Hepatocyte (in vitro differentiated cells): ENCODE measurements around the gene KRTAP12-4. TPM values are rescaled to one million over a fixed set of nuclear protein-coding genes. Genes with fewer than 3 reads are reported as not detected.

Experiments used
- DNase-seq: peaks from one replicate; pipeline ENCODE4 v3.0.0-alpha.2; 2016; ENCODE audit warnings: low spot score
- H2AFZ ChIP-seq: fragments of 200-600 bp; sonication (generic); 2 replicates; pipeline ENCODE4 v1.6.0; 2016; ENCODE audit warnings: antibody characterized with exemption, mild to moderate bottlenecking
- H3K27ac ChIP-seq: fragments of 200-600 bp; sonication (generic); 2 replicates; pipeline ENCODE4 v1.5.1; 2016; ENCODE audit warnings: mild to moderate bottlenecking
- H3K27me3 ChIP-seq: fragments of 200-600 bp; sonication (generic); 2 replicates; pipeline ENCODE4 v1.6.1; 2016
- H3K36me3 ChIP-seq: fragments of 200-600 bp; sonication (generic); replicated peaks from 2 replicates; pipeline ENCODE4 v1.5.1; 2016; ENCODE audit warnings: low read depth; ENCODE audit not compliant: insufficient read depth
- H3K4me1 ChIP-seq: fragments of 200-600 bp; sonication (generic); 2 replicates; pipeline ENCODE4 v1.5.1; 2016; ENCODE audit warnings: mild to moderate bottlenecking, moderate library complexity; ENCODE audit not compliant: insufficient read depth
- H3K4me2 ChIP-seq: fragments of 200-600 bp; sonication (generic); 2 replicates; pipeline ENCODE4 v1.6.0; 2016
- H3K4me3 ChIP-seq: fragments of 200-600 bp; sonication (generic); 2 replicates; pipeline ENCODE4 v1.5.1; 2016; ENCODE audit warnings: mild to moderate bottlenecking
- H3K79me2 ChIP-seq: fragments of 200-600 bp; sonication (generic); 2 replicates; pipeline ENCODE4 v1.6.0; 2017; ENCODE audit warnings: mild to moderate bottlenecking
- H3K9me2 ChIP-seq: fragments of 200-600 bp; sonication (generic); replicated peaks from 2 replicates; pipeline ENCODE4 v1.6.0; 2017; ENCODE audit warnings: mild to moderate bottlenecking; ENCODE audit not compliant: insufficient read depth
- H3K9me3 ChIP-seq: fragments of 200-600 bp; sonication (generic); 2 replicates; pipeline ENCODE4 v1.5.1; 2016; ENCODE audit warnings: low read depth, mild to moderate bottlenecking
- H4K20me1 ChIP-seq: fragments of 200-600 bp; sonication (generic); 2 replicates; pipeline ENCODE4 v1.6.0; 2016; ENCODE audit warnings: mild to moderate bottlenecking; ENCODE audit not compliant: insufficient read depth, poor library complexity, severe bottlenecking
- EZH2 ChIP-seq: fragments of 200-600 bp; sonication (generic); IDR thresholded peaks from 2 replicates; pipeline ENCODE4 v1.6.1; 2016; ENCODE audit warnings: antibody characterized with exemption, mild to moderate bottlenecking, borderline replicate concordance
- EZH2phosphoT487 ChIP-seq: fragments of 200-600 bp; sonication (generic); IDR thresholded peaks from one replicate; pipeline ENCODE4 v1.6.1; 2018; ENCODE audit warnings: antibody characterized with exemption, mild to moderate bottlenecking, low read depth, moderate library complexity; ENCODE audit not compliant: unreplicated experiment, severe bottlenecking
- WGBS: methylation state at CpG from one replicate; pipeline ENCODE4 v1.1.6; 2016; ENCODE audit warnings: low lambda C conversion rate; ENCODE audit errors: missing lambda C conversion rate; 5-methylcytosine and 5-hydroxymethylcytosine counted together
- polyA plus RNA-seq: library from polyadenylated mRNA; unstranded; fragments of >200 nt; fragmentation: Nextera tagmentation; extraction: Ambion mirVana; gene quantifications from 2 replicates; pipeline ENCODE4 v1.2.1, GENCODE V29; 2016
- total RNA-seq: library from RNA; depleted of rRNA; stranded (reverse); fragments of >200 nt; gene quantifications from 2 replicates; pipeline ENCODE4 v1.2.3, GENCODE V29; 2014
- TF ChIP-seq, protein P1 (sequence below): fragments of 200-600 bp; sonication (generic); IDR thresholded peaks from 2 replicates; pipeline ENCODE4 v1.5.1; 2016; ENCODE audit warnings: antibody characterized with exemption, mild to moderate bottlenecking; ENCODE audit not compliant: poor library complexity

KRTAP12-4 gene
- total and polyA plus RNA-seq, 2 experiments from 2014 or later = not detected

DNA sequence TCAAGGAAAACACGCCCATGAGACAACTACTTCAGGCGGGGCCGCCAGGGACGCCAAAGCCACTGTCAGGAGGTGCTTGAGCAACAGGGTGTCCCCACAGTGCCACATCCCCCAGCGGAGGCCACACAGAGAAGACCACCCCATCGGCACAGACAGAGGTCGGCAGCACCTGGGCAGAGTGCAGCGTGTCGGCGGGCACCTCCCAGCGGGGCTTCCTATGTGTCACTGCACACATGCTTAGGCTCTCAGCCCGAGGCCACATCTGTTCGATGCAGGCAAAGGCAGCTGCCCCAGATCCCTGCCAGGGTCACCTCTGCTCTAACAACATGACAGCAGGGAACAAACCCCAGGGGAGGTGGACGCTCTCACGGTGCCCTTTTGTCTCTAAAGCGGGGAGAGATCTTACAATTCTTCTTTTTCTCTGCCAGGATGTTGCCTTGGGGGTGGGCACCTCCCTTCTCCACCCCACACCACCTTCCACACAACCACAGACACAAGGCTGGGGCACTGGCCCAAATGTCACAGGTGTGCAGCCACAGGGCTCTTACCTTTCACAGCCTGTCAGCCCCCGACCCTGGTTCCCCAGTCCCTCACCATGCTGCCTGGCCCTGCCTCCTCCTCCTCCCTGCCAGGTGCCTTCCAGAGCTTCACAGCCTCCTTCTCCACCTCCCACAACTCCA lies 38.4 kb downstream of the KRTAP12-4 start:
- DNase-seq = no peak
- Histone ChIP-seq H3K4me1 (no peaks in the 10 kb centered on the region), H3K36me3 (no peaks in the 10 kb centered on the region), H3K27me3 (no peaks in the 10 kb centered on the region), H3K4me3 (no peak overlapping the region), H3K79me2 (no peaks in the 10 kb centered on the region), H4K20me1 (no peaks in the 10 kb centered on the region), H3K9me2 (no peaks in the 10 kb centered on the region), H2AFZ (no peak overlapping the region), H3K9me3 (no peaks in the 10 kb centered on the region), H3K27ac (no peak overlapping the region), H3K4me2 (no peak overlapping the region)
- no peak for TF ChIP-seq EZH2
- TF ChIP-seq, protein P1, sequence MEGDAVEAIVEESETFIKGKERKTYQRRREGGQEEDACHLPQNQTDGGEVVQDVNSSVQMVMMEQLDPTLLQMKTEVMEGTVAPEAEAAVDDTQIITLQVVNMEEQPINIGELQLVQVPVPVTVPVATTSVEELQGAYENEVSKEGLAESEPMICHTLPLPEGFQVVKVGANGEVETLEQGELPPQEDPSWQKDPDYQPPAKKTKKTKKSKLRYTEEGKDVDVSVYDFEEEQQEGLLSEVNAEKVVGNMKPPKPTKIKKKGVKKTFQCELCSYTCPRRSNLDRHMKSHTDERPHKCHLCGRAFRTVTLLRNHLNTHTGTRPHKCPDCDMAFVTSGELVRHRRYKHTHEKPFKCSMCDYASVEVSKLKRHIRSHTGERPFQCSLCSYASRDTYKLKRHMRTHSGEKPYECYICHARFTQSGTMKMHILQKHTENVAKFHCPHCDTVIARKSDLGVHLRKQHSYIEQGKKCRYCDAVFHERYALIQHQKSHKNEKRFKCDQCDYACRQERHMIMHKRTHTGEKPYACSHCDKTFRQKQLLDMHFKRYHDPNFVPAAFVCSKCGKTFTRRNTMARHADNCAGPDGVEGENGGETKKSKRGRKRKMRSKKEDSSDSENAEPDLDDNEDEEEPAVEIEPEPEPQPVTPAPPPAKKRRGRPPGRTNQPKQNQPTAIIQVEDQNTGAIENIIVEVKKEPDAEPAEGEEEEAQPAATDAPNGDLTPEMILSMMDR = no peak
- no peak for TF ChIP-seq EZH2phosphoT487
- 89% methylated on average over 17 of the region's 17 CpGs for WGBS

DNA sequence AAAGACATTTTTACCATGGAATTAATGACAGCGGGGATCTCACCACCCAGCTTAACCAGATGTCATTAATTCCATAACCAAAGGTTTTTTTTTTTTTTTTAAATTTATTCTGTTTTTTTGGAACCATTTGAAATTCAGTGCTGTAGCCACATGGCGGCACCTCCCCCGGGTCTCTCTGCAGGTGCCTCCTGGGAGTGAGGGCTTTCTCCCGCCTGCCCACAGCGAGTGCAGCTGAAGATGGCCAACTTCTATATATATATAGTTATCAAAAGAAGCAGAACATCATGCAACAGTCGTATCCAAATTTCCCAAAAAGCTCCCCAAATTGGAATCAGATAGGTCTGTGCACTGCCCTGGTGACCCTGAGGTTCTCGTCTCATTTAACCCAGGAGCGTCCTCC lies 39.0 kb downstream of the KRTAP12-4 start:
- Histone ChIP-seq H3K79me2 (no peaks in the 10 kb centered on the region), H3K9me2 (no peaks in the 10 kb centered on the region), H3K4me2 (no peak overlapping the region), H3K9me3 (no peaks in the 10 kb centered on the region), H3K27me3 (no peaks in the 10 kb centered on the region), H2AFZ (no peak overlapping the region), H3K4me3 (no peak overlapping the region), H4K20me1 (no peaks in the 10 kb centered on the region), H3K27ac (no peak overlapping the region), H3K4me1 (no peaks in the 10 kb centered on the region), H3K36me3 (no peaks in the 10 kb centered on the region)
- no peak for DNase-seq
- 87% methylated on average over 8 of the region's 8 CpGs for WGBS
- TF ChIP-seq EZH2phosphoT487 (no peak), EZH2 (no peak)
- TF ChIP-seq, protein P1 = no peak

DNA sequence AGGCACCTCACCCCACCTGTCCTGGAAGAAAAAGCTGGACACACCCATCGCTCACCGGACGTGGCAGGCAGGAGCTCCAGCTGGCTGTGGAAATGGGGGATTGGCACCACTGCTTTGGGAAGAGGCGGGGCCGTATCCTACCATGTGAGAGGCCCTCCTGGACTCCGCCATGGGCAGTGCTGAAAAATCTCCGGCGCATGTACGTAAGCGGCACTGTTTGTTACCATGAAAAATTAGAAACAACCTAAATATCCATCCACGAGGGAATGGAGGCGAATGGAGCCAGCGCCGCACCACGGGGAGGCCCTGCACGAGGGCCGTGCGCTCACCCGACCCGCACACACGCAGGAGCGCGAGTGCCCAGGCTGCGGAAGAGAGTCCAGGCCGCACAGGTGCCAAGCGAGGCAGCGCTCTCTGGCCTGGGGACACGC lies 39.5 kb downstream of the KRTAP12-4 start:
- H3K4me3 ChIP-seq = no peak overlapping the region

More for the DNA sequence above, 39.5 kb downstream of the KRTAP12-4 start:
- H3K9me3 ChIP-seq = no peaks in the 10 kb centered on the region
- 94% methylated on average over 28 of the region's 28 CpGs for WGBS
- TF ChIP-seq EZH2phosphoT487 (no peak), EZH2 (no peak)
- TF ChIP-seq, protein P1 = no peak
- H3K9me2 ChIP-seq = no peaks in the 10 kb centered on the region
- H3K36me3 ChIP-seq = no peaks in the 10 kb centered on the region
- H3K4me1 ChIP-seq = no peaks in the 10 kb centered on the region
- H3K27me3 ChIP-seq = no peaks in the 10 kb centered on the region
- no peak overlapping the region for H3K27ac ChIP-seq
- DNase-seq = no peak
- H4K20me1 ChIP-seq = no peaks in the 10 kb centered on the region
- no peak overlapping the region for H3K4me2 ChIP-seq
- H2AFZ ChIP-seq = no peak overlapping the region
- H3K79me2 ChIP-seq = no peaks in the 10 kb centered on the region
